GM12891 (cell line): ENCODE results near the gene FTO.
A peak's percentile ranks its signal among the peaks of the same experiment; 100 is the strongest.

Experiments used
- POLR2A ChIP-seq: IDR thresholded peaks from 2 replicates; pipeline ENCODE4 v1.6.1; 2011; ENCODE audit warnings: low read depth, low read length, control low read depth
- POLR2AphosphoS5 ChIP-seq: IDR thresholded peaks from 2 replicates; pipeline ENCODE4 v1.6.1; 2011; ENCODE audit warnings: low read depth, low read length, control low read depth
- TAF1 ChIP-seq: IDR thresholded peaks from 2 replicates; pipeline ENCODE4 v1.6.1; 2011; ENCODE audit warnings: low read depth, low read length, control low read depth

DNA sequence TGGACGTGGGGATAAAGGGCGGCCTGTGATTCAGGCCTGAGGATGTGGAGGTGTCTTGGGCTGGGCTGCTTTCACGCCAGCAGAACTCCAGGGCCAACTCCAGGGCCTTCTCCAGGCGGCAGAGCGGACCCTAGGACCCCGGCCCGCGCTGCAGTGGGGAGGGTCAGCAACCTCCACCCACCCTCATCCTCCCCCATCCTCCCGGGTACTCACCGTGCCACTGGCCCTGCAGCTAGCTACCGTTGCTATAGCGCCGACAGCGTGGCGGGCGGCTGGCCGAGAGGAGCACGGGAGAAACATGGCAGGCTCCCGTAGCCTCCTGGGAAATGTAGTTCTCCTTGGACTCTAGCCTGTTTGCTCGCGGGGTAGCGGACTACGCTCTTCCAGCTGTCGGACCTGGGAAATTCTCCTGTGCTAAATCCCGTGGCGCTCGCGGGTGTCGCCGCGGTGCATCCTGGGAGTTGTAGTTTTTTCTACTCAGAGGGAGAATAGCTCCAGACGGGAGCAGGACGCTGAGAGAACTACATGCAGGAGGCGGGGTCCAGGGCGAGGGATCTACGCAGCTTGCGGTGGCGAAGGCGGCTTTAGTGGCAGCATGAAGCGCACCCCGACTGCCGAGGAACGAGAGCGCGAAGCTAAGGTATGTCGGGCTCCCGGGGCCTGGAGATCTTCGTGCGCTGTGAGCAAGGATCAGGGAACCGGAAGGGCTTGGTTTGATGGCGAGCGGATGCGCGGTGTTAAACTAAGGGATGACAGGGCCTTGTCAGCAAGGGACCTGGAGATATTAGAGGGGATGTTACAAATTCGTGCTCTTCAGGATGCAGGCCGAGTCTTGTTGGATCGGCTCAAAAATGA lies at the start of gene FTO, which contains the start of gene RPGRIP1L:
- TF ChIP-seq POLR2A (no peak), POLR2AphosphoS5 (no peak), TAF1 (0 out of 2 replicates have a peak, but pooled peaks have one; percentile 49)
